Prostate gland (tissue), 2 donors: ENCODE measurements around the gene SS18L1.

Experiments used
- CTCF ChIP-seq, 4 experiments: fragments of 200-600 bp in 2 of 4; fragments of 450-650 bp in 2 of 4; sonication (generic) in 2 of 4; IDR thresholded peaks; 1 replicate in 3 of 4; 2 replicates in 1 of 4; pipeline ENCODE4 v1.5.1; 2016 to 2019; ENCODE audit warnings: antibody characterized with exemption in 4 of 4, mild to moderate bottlenecking in 2 of 4, moderate library complexity in 2 of 4
- POLR2AphosphoS5 ChIP-seq: sonication (generic); formaldehyde crosslinking; IDR thresholded peaks from one replicate; pipeline ENCODE4 v1.6.1; 2017; ENCODE audit warnings: antibody characterized with exemption

DNA sequence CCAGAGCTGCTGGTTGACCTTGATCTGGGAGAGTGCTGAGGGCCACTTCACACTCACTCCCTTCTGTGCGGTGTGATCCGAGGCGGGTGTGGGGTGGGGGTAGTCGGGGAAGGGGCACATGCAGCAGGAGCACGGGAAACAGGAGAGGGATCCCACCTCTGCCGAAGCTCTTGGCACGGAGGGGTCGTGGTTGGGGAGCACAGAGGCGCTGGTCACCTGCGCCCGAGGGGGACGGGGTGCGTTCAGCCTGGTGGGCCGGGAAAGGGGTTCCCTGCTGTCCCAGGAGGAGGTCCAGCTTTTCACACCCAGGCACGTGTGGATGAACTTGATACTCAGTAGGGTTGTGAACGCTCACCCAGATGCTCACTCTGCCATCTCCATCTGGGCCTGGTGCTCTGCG lies 17.3 kb downstream of the SS18L1 start:
- TF ChIP-seq POLR2AphosphoS5 (no peak), CTCF (IDR thresholded peaks at IDR 0.05) (no peak)
